H9 (cell line): ENCODE results near the gene CAMK1. TPM values are rescaled to one million over a fixed set of nuclear protein-coding genes. Genes with fewer than 3 reads are reported as not detected.
A peak's percentile ranks its signal among the peaks of the same experiment; 100 is the strongest.

Experiments used
- DNase-seq: peaks from one replicate; pipeline ENCODE4 v3.0.0-alpha.2; 2017
- H2AFZ ChIP-seq: one replicate; pipeline ENCODE4 v1.6.1; 2013; ENCODE audit warnings: mild to moderate bottlenecking, low read length, control low read depth, moderate library complexity
- H2AK5ac ChIP-seq: 2 replicates; pipeline ENCODE4 v1.6.1; 2013; ENCODE audit warnings: low read length, control low read depth, mixed read lengths; ENCODE audit not compliant: insufficient read length
- H2BK120ac ChIP-seq: one replicate; pipeline ENCODE4 v1.6.1; 2013; ENCODE audit warnings: low read depth, mild to moderate bottlenecking, low read length, control low read depth, inconsistent platforms; ENCODE audit not compliant: poor library complexity, severe bottlenecking
- H2BK12ac ChIP-seq: 2 replicates; pipeline ENCODE4 v1.6.1; 2013; ENCODE audit warnings: low read length, control low read depth, mixed read lengths, low read depth; ENCODE audit not compliant: insufficient read length
- H2BK15ac ChIP-seq: 2 replicates; pipeline ENCODE4 v1.6.1; 2013; ENCODE audit warnings: low read depth, low read length, control low read depth
- H2BK20ac ChIP-seq: one replicate; pipeline ENCODE4 v1.6.1; 2013; ENCODE audit warnings: low read depth, mild to moderate bottlenecking, low read length, control low read depth, inconsistent platforms; ENCODE audit not compliant: poor library complexity, severe bottlenecking
- H2BK5ac ChIP-seq: 2 replicates; pipeline ENCODE4 v1.6.1; 2013; ENCODE audit warnings: low read length, control low read depth, mixed read lengths; ENCODE audit not compliant: insufficient read length
- H3K14ac ChIP-seq: 2 replicates; pipeline ENCODE4 v1.6.1; 2013; ENCODE audit warnings: low read length, control low read depth; ENCODE audit not compliant: insufficient read depth
- H3K18ac ChIP-seq: 2 replicates; pipeline ENCODE4 v1.6.1; 2013; ENCODE audit warnings: low read depth, mild to moderate bottlenecking, mixed read lengths, low read length, control low read depth; ENCODE audit not compliant: insufficient read length
- H3K23ac ChIP-seq: 2 replicates; pipeline ENCODE4 v1.6.1; 2013; ENCODE audit warnings: low read length, control low read depth, mixed read lengths, low read depth; ENCODE audit not compliant: insufficient read length
- H3K23me2 ChIP-seq: 2 replicates; pipeline ENCODE4 v1.6.1; 2013; ENCODE audit warnings: low read depth, mild to moderate bottlenecking, mixed read lengths, low read length, control low read depth; ENCODE audit not compliant: insufficient read length, poor library complexity, severe bottlenecking
- H3K27ac ChIP-seq: 2 replicates; pipeline ENCODE4 v1.5.1; 2013; ENCODE audit warnings: low read length, control low read depth, mixed read lengths, low read depth; ENCODE audit not compliant: insufficient read length
- H3K27me3 ChIP-seq: 2 replicates; pipeline ENCODE4 v1.6.1; 2013; ENCODE audit warnings: low read length, control low read depth, inconsistent platforms; ENCODE audit not compliant: insufficient read depth
- H3K4ac ChIP-seq: 2 replicates; pipeline ENCODE4 v1.6.1; 2013; ENCODE audit warnings: low read depth, mild to moderate bottlenecking, control low read depth, inconsistent platforms, low read length, moderate library complexity
- H3K4me1 ChIP-seq: 2 replicates; pipeline ENCODE4 v1.6.1; 2013; ENCODE audit warnings: low read length, control low read depth, inconsistent platforms; ENCODE audit not compliant: insufficient read depth
- H3K4me2 ChIP-seq: 2 replicates; pipeline ENCODE4 v1.6.1; 2013; ENCODE audit warnings: low read length, control low read depth, mixed read lengths; ENCODE audit not compliant: insufficient read length, insufficient read depth
- H3K56ac ChIP-seq: 2 replicates; pipeline ENCODE4 v1.6.1; 2013; ENCODE audit warnings: low read depth, mild to moderate bottlenecking, mixed read lengths, low read length, control low read depth; ENCODE audit not compliant: insufficient read length
- H3K79me1 ChIP-seq: 2 replicates; pipeline ENCODE4 v1.6.1; 2013; ENCODE audit warnings: low read depth, mild to moderate bottlenecking, moderate library complexity, low read length, control low read depth, inconsistent platforms; ENCODE audit not compliant: insufficient read depth, poor library complexity, severe bottlenecking
- H3K79me2 ChIP-seq: 2 replicates; pipeline ENCODE4 v1.6.1; 2013; ENCODE audit warnings: low read length, control low read depth, inconsistent platforms; ENCODE audit not compliant: insufficient read depth
- H3K9ac ChIP-seq: 2 replicates; pipeline ENCODE4 v1.6.1; 2013; ENCODE audit warnings: low read length, control low read depth, mixed read lengths; ENCODE audit not compliant: insufficient read length; ENCODE audit errors: extremely low read depth
- H3K9me3 ChIP-seq: one replicate; pipeline ENCODE4 v1.6.1; 2013; ENCODE audit warnings: low read depth, low read length, inconsistent platforms; ENCODE audit not compliant: control insufficient read depth
- H3T11ph ChIP-seq: one replicate; pipeline ENCODE4 v1.6.1; 2013; ENCODE audit warnings: mild to moderate bottlenecking, low read length, control low read depth, inconsistent platforms
- H4K20me1 ChIP-seq: one replicate; pipeline ENCODE4 v1.6.1; 2013; ENCODE audit not compliant: control insufficient read depth, insufficient read length, insufficient read depth
- H4K5ac ChIP-seq: 2 replicates; pipeline ENCODE4 v1.6.1; 2013; ENCODE audit warnings: low read depth, mild to moderate bottlenecking, mixed read lengths, low read length, control low read depth; ENCODE audit not compliant: insufficient read length
- H4K8ac ChIP-seq: replicated peaks from 2 replicates; pipeline ENCODE4 v1.6.1; 2013; ENCODE audit warnings: low read length, control low read depth, mixed read lengths, low read depth; ENCODE audit not compliant: insufficient read length
- H4K91ac ChIP-seq: 2 replicates; pipeline ENCODE4 v1.6.1; 2013; ENCODE audit warnings: low read depth, mild to moderate bottlenecking, moderate library complexity, mixed read lengths, low read length, control low read depth; ENCODE audit not compliant: insufficient read length
- H3K27ac Mint-ChIP-seq, 3 experiments: 2 replicates in 2 of 3; 3 replicates in 1 of 3; pipeline ENCODE4 v1.8.0; 2020 to 2021; ENCODE audit warnings: mixed read lengths in 3 of 3, mild to moderate bottlenecking in 1 of 3, moderate library complexity in 1 of 3
- H3K27me3 Mint-ChIP-seq: 2 replicates; pipeline ENCODE4 v1.8.0; 2021; ENCODE audit warnings: low read depth, mild to moderate bottlenecking, moderate library complexity, mixed read lengths
- H3K36me3 Mint-ChIP-seq, 3 experiments: 2 replicates in 2 of 3; 3 replicates in 1 of 3; pipeline ENCODE4 v1.8.0; 2020 to 2021; ENCODE audit warnings: low read depth in 3 of 3, mixed read lengths in 3 of 3; ENCODE audit not compliant: insufficient read depth in 1 of 3
- H3K4me1 Mint-ChIP-seq, 2 experiments: 2 replicates each; pipeline ENCODE4 v1.8.0; 2020; ENCODE audit warnings: mixed read lengths in 2 of 2
- H3K4me3 Mint-ChIP-seq, 2 experiments: 2 replicates in 1 of 2; 3 replicates in 1 of 2; pipeline ENCODE4 v1.8.0; 2020 to 2021; ENCODE audit warnings: mild to moderate bottlenecking in 2 of 2, mixed read lengths in 2 of 2, moderate library complexity in 1 of 2
- H3K9me3 Mint-ChIP-seq, 2 experiments: 2 replicates in 1 of 2; 3 replicates in 1 of 2; pipeline ENCODE4 v1.8.0; 2020; ENCODE audit warnings: mild to moderate bottlenecking in 2 of 2, mixed read lengths in 2 of 2, moderate library complexity in 1 of 2
- WGBS: extraction: QIAGEN DNeasy Blood & Tissue Kit; methylation state at CpG from one replicate; pipeline ENCODE4 v1.1.7; 2013; ENCODE audit warnings: missing lambda C conversion rate, low lambda C conversion rate, mixed read lengths; ENCODE audit not compliant: insufficient read length; ENCODE audit errors: extremely low coverage; 5-methylcytosine and 5-hydroxymethylcytosine counted together
- total RNA-seq: library from RNA; stranded (reverse); gene quantifications from 2 replicates; pipeline ENCODE4 v1.2.1, GENCODE V29; 2021
- TF ChIP-seq, protein P1 (sequence below): fragments of 200-600 bp; sonication (generic); conservative IDR thresholded peaks from 3 replicates; pipeline ENCODE4 v1.8.0; 2021; ENCODE audit warnings: antibody characterized with exemption, mild to moderate bottlenecking

The CAMK1 gene
- total RNA-seq, 1 experiment from 2014 or later = 9.2 TPM

GRCh38 chr3:9749645-9750555 is 19.8 kb downstream of the CAMK1 start, which contains the start of gene OGG1:
Gene OGG1 (plus strand): TSS chr3:9749952. CDS start chr3:9750287, 335 bp downstream.
- WGBS = no CpG with 5 or more reads among the region's 60 CpGs

More at GRCh38 chr3:9749645-9750555, 19.8 kb downstream of the CAMK1 start, which contains the start of gene OGG1:
- Histone ChIP-seq H3T11ph (no peak within 1 kb of the TSS), H3K4me2 (peak within 1 kb of the TSS; percentile 62), H3K27ac (no peak within 1 kb of the TSS), H2BK15ac (no peak within 1 kb of the TSS), H2BK5ac (no peak within 1 kb of the TSS), H4K20me1 (no peaks in the 10 kb centered on the region), H2AK5ac (no peak within 1 kb of the TSS), H4K8ac (no peak within 1 kb of the TSS), H3K9ac (peak within 1 kb of the TSS; percentile 59), H3K4ac (no peak within 1 kb of the TSS), H3K18ac (peak within 1 kb of the TSS; percentile 67), H4K5ac (no peak within 1 kb of the TSS), H3K23ac (no peak within 1 kb of the TSS), H2BK20ac (no peak within 1 kb of the TSS), H3K79me1 (no peaks in the 10 kb centered on the region), H2BK120ac (no peak within 1 kb of the TSS), H3K4me1 (no peaks in the 10 kb centered on the region), H2AFZ (no peak within 1 kb of the TSS), H3K9me3 (no peaks in the 10 kb centered on the region), H4K91ac (no peak within 1 kb of the TSS), H3K14ac (peak within 1 kb of the TSS; percentile 43), H3K23me2 (no peaks in the 10 kb centered on the region), H3K56ac (no peak within 1 kb of the TSS), H2BK12ac (no peak within 1 kb of the TSS), H3K79me2 (no peaks in the 10 kb centered on the region), H3K27me3 (no peaks in the 10 kb centered on the region)
- TF ChIP-seq, protein P1, sequence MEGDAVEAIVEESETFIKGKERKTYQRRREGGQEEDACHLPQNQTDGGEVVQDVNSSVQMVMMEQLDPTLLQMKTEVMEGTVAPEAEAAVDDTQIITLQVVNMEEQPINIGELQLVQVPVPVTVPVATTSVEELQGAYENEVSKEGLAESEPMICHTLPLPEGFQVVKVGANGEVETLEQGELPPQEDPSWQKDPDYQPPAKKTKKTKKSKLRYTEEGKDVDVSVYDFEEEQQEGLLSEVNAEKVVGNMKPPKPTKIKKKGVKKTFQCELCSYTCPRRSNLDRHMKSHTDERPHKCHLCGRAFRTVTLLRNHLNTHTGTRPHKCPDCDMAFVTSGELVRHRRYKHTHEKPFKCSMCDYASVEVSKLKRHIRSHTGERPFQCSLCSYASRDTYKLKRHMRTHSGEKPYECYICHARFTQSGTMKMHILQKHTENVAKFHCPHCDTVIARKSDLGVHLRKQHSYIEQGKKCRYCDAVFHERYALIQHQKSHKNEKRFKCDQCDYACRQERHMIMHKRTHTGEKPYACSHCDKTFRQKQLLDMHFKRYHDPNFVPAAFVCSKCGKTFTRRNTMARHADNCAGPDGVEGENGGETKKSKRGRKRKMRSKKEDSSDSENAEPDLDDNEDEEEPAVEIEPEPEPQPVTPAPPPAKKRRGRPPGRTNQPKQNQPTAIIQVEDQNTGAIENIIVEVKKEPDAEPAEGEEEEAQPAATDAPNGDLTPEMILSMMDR = no peak
- no peaks in the 10 kb centered on the region for H3K9me3 Mint-ChIP-seq
- peak within 1 kb of the TSS; percentile 91 to 94 for H3K4me3 Mint-ChIP-seq
- peaks cover 36 to 86% (median 74%) of the 10 kb centered on the region in 3 experiments; a peak in 6 of 7 replicates for H3K36me3 Mint-ChIP-seq
- peak; percentile 99 for DNase-seq
- peak within 1 kb of the TSS; percentile 99 to 100 (median 99) for H3K27ac Mint-ChIP-seq
- H3K27me3 Mint-ChIP-seq = no peaks in the 10 kb centered on the region; the same call in 1 of the 2 replicates
- peaks cover 13% of the 10 kb centered on the region in 2 experiments for H3K4me1 Mint-ChIP-seq
